Measurements from ENCODE around the gene LCN2.

LCN2 gene

DNA sequence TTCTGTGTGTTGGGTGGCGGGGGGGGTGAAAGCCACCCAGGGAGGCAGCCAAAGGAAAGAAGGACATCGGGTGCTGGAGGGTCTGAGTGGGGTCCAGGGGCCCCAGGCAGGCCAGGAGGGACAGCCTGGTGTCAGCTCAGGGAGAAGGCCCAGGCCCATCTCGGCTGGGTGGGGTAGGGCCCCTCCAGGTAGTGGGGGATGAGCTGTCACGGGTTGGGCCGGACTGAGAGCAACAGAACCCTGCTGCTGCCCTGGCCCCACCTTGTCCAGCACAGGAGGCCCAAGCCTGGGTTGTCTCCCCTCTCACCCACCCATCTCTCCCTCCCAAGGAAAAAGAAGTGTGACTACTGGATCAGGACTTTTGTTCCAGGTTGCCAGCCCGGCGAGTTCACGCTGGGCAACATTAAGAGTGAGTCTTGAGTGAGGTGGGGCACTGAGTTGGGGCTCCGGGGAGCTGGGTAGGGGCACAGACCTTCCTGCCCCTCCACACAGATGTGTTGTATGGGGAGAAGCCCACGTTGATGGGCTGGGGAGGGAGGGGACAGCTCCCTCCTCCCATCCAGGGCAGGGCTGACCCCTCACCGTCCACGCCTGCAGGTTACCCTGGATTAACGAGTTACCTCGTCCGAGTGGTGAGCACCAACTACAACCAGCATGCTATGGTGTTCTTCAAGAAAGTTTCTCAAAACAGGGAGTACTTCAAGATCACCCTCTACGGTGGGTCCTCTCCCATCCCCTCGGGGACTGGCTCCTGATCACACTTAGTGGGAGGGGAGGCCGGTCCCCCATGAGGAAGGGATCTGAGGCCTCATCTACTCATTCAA is 2.3 kb downstream of the LCN2 start:
- no peak for DNase-seq

DNA sequence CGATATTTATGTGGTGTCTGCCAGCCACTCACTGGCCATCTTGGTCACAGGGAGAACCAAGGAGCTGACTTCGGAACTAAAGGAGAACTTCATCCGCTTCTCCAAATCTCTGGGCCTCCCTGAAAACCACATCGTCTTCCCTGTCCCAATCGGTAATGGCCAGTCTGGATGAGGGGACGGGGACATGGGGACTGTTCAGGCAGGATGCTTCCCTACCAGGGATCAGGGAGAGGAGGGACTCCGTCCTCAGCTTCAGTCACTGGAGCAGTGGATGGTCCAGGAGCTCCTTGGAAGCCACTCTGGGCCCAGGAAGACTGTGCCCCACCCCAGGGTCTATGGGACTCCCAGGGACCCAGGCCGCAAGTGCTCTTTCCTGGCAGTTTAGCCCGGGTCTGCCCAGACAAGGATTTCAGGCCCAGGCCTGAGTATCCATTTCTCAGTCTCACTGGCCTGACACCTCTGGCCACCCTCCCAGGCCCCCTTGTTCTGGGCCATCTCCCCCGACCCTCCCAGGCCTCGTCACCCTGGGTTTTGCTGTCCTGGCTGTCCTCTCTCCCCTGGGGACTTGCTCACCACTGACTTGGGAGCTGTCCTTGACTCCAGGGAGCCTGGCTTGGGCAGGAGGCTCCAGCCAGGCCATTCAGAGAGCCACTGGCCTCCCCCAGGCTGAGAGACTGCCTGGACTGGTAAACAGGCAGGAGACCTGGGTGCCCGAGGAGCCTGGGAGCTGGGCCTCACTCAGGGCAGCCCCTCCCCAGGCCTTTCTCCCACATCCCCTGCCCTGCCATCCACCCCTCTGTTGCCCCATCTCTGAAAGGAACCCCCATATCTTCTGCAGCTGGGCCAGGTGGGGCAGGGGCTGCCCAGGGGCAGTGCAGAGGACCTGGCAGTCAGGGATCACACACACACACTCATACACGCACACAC is 3.1 kb downstream of the LCN2 start:
- DNase-seq: no peak

DNA sequence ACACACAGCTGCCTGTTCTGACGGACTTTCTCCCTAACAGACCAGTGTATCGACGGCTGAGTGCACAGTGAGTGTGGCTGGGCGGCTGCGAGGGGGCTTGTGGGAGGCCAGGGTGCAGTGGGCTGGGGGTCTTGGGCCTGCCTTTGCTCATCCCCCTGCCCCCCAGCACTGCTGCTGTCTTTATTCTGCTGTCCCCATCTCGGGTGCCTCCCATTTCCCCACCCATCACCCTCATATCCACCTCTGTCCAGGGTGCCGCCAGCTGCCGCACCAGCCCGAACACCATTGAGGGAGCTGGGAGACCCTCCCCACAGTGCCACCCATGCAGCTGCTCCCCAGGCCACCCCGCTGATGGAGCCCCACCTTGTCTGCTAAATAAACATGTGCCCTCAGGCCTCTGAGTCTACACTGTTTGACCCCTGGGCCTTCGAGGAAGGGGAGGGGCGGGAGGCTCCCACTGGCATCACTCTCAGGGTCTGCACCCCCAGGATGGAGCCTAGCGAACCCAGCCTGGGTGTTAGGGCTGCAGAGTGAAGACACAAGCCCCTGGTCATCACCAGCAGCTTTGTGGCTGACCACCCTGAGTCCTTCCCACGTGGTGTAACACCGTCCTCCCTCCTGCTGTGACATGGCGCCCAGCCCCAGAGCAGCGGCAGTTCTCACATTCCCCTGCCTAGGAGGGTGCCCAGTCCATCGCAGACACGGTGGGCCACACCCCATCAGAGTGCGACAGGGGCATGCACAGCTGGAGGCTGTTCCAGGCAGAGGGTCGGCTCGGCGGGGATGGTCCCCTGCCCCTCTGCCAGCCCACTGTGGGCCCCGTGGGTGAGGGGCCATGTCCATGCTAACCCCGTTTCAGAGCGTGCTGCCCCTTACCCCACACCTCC is 4.0 kb downstream of the LCN2 start:
- DNase-seq: no peak

DNA sequence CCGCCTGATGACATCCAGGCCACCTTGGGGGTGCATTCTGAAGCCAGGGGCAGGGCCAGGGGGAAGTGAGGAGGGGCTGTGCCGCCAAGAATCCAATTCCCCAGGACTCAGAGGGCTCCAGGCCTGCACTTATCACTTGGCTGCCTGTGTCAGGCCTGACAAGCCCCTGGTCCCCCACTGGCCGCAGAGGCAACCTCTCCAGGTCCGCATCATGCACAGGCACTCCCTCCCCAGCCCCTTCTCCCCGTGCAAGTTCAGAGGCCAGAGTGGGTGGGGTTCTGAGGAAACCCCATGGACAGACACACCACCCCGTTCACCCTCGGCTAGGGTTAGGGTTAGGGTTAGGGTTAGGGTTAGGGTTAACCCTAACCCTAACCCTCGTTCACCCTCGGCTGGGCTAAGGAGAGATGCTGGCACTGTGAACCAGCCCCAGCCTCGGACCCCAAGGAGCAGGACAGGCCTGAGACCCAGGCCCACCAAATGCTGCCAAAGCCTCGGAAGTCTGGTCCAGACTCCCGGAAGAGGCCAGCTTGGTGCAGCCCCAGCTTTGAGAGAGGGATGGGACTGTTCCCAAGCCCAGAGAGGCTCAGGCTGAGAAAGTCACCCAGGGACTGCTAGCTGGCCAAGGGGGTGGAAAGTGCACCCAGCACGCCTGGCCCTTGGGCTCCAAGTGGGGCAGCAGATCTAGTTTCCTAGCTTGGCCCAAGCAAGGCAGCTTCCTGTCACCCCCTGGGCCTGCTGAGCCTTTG is 4.9 kb downstream of the LCN2 start:
- DNase-seq: no peak

DNA sequence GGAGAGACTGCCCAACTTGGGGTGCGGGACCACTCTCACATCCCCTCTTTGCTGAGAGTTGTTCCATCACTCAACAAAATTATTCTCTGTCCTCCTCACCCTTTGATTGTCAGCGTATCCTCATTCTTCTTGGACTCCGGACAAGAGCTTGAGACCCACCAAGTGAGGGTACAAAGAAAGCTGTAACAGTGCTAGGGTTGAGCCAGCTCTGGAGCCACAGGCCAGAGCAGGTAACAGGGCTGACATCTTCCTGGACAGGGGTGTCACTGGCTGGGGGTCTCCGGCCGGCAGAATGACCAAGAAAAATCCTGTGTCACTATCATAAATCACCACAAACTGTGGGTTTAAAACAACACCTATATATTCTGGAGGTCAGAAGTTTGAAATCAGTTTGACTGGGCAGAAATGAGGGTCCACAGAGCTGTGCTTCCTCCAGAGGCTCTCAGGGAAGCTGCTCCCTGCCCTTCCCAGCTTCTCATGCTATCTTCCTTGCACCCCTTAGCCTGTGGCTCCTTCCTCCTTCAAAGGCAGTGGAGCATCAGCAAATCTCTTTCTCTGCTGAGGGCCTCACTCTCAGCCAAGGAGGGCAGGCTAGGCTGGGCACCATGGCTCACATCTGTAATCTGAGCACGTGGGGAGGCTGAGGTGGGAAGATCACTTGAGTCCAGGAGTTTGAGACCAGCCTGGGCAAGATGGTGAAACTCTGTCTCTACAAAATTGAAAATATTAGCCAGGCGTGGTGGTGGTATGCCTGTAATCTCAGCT is 6.7 kb downstream of the LCN2 start:
- DNase-seq: no peak

DNA sequence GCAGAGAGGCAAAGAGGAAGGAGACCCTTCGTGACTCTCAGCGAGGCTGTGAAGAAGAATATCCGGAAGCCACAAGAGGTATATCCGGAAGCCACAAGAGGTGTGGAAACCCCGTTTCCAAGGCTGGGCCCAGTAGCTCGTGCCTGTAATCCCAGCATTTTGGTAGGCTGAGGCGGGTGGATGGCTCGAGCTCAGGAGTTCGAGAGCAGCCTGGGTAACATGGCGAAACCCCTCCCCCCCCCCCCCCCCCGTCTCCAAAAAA is 10.2 kb downstream of the LCN2 start:
- DNase-seq: no peak

DNA sequence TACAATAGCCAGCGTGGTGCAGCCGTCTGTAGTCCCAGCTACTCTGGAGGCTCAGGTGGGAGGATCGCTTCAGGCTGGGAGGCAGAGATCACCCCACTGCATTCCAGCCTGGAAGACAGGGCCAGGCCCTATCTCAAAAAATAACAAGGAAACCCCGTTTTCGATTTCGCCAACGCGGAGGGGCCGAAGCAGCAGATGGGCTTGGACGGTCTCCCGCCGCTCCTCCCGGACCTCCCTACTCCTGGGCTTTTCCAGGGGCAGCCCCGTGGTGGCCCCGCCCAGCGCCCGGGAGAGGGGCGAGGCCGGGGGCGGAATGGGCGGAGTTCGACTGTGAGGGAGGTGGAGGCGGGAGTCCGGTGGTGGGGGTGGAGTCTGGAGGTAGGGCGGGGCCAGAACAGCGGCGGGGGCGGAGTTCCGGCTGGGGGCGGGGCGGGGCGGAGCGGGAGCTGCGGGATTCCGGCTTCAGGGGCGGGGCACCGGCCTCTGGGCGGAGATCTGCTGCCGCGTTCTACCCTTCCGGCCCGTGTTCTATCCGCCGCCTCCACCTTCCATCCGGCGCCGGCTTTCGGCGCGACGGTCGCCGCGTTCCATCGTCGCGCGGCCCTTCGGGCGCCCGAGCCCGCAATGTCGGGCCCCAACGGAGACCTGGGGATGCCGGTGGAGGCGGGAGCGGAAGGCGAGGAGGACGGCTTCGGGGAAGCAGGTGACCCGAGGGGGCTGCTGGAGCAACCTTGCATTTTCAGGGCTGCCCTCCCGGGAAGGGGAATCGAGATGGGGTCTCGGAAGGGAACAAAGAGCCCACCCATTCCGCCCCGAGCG is 10.7 kb downstream of the LCN2 start, which contains the start of gene BBLN:
BBLN (plus strand) TSS at position 482 of the 819 bp plus-strand sequence; CDS start at position 625, 143 bp downstream.
- peak; percentile 95 for DNase-seq

DNA sequence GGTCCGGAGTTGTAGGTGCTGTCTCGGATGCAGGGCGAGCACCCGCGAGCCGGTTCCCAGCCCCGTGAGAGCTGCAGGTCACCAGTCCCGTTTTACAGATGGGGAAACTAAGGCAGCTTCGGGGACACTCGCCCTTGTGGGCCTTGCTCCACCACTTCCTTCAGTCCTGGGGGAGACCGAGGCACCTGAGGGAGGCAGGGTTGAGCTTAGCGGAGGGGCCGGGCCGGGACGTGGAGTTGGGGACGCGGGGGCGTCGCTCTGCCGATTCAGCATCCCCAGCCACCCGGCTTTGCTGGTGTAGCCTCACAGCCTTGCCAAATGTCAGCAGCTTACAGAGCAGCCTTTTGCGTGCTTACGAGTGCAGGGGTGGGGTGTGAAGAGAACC is 11.3 kb downstream of the LCN2 start:
- DNase-seq: no peak

DNA sequence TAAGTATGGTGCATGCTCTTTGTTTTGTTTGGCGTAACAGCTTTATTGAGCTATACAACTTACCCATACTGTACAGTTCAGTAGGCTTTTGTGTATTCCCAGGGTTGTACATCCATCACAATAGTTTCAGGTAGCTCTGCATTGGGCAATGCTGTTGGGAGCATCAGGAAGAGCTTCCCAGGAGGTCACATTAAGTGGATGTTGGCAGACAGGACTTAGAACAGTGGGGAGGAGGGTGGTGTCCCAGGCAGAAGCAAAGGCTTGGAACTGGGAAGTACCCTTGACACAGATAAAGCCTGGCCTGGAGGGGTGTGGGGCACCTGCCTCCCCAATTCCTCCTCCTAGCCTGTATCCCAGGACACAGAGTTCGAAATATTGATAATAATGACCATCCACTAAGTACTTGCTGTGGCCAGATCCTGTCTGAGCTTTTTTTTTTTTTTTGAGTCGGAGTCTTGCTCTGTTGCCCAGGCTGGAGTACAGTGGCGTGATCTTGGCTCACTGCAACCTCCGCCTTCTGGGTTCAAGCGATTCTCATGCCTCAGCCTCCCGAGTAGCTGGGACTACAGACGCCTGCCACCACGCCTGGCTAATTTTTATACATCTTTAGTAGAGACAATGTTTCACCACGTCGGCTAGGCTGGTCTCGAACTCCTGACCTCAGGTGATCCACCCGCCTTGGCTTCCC is 12.1 kb downstream of the LCN2 start:
- no peak for DNase-seq

DNA sequence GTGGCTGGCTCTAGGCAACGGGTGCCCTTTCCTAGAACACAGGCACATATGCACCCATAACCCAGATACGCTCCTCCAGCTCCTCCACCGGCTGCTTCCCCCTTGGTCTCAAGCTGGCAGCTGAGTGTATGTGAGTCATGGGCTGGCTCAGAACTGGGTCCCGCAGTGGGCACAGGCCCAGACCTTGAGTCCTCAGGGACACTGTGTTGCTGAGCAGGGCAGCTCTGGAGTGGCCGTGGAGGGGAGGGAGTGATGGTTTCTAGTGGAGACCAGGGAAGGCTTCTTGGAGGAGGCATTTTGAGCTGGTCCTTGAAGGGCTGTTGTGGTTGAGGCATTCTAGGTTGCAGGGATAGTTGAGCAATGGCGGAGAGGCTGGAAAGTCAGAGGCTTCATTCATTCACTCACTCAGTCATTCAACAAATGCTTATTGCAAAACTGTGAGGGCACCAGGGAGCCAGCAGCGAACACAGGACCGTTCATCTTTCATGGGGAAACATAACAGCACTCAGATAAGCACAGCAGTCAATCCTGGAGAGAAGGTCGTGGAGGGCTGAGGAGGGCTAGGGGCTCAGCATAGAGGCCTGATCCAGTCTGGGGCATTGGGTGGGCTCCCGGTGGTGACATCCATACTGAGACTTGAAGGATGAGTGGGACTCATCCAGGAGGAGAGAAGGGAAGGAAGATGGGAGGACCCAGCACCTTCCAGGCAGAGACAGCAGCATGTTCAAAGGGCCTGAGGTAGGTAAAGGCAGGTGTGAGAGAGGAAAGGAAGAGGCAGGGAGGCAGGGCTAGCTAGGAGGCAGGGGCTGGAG is 13.2 kb downstream of the LCN2 start:
- no peak for DNase-seq

DNA sequence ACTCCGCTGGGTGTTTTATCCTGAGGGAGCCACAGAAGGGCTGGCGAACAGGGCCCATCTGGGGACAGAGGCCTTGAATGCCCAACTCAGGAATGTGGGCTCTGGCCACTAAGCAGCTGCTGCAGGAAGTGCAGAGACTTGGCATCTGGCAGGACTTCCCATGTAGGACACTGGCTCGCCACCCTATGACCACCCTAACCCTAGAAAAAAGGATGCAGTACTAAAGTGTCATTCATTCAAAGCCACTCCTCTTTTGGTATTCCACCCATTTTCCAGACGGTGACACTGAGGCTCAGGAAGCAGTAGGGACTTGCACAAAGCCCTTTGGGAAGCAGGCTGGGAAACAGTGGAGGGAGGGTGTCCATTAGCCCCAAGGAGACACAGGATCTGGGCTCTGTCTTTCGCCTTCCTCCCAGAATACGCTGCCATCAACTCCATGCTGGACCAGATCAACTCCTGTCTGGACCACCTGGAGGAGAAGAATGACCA is 13.8 kb downstream of the LCN2 start:
- DNase-seq: no peak

DNA sequence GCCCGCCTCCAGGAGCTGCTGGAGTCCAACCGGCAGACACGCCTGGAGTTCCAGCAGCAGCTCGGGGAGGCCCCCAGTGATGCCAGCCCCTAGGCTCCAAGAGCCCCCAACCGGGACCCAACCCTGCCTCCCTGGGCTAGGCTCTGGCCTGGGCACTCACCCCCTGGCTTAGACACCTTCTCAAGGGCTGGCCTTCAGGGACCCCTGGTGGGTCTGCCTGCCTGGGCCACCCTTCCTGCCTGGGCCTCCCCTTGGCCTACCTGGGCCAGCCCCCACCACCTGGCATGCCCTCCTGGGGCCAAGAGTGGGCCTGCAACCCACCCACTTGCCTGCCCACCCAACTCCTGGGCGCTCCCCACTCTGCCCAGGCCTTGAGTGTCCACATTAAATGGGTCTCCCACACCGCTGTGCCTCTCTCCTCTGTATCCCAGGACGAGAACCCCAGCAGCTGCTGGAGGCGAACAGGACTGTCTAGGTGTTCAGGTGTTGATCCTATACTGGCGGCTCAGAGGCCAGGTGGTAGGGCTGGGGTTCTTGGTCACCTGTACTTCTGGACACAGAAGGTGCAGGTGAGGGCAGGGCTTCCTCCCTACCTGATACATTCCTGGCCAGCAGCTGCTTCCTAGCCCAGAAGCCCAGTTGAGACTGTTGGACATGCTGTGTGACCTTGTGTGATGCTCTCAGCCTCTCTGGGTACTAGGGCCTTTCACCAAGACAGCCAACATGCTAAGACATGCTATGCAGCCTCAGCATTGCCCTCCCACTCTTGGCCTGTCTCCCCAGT is 14.5 kb downstream of the LCN2 start:
- DNase-seq: no peak

DNA sequence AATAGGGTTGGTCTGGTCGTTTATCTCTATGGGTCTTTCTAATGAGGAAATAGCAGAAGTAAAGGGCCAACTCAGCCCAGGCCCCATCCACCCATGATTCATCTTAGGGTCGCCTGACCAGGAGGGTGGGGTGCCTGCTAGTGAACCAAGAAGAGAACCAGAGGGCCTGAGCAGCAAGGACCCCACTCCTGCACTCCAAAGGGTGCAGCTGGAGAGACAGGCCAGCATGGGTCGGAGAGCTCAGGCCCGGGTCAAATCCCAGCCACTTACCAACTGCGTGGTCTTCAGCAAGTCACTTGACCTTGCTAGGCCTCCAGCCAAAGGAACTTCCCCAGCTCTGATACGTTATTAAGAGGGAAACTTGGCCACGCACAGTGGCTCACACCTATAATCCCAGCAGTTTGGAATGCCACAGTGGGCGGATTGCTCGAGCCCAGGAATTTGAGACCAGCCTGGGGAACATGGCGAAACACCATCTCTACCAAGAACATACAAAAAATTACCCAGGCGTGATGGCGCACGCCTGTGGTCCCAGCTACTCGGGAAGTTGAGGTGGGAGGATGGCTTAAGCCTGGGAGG is 15.1 kb downstream of the LCN2 start:
- DNase-seq: no peak

DNA sequence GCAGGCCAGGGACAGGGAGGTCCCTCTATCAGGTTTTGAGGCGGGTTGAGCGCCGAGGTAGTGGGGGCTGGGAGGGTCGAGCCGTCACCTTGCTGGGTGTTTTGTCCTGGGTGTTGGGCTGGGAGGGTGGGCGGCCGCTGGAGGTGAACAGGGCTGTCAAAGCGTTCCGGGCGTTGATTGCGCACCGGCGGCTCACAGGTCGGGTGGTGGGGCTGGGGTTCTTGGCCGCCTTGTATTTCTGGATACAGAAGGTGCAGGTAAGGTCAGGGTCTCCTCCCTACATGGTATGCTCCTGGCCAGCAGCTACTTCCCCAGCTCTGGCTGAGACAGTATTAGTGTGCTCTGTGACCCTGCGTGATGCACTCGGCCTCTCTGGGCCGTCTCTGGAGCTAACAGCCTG is 16.9 kb downstream of the LCN2 start:
- DNase-seq: no peak

DNA sequence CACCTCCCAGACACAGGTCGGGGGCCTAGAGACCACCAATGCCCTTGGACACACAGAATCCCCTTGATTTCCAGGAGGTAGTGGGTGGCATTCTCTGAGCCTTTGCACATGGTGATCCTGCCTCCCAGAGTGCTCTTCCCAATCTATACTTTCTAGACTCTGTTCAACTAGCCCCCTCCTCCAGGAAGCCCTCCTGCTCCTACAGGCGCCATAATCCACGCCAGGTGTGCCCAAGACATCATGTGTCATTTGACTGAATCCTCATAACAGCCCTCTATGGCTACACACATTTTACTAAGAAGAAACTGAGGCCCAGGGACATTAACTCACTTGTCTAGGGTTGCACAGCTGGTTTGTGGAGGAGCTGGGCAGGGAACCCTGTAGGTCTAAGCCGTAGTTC is 18.0 kb downstream of the LCN2 start:
- DNase-seq: no peak

DNA sequence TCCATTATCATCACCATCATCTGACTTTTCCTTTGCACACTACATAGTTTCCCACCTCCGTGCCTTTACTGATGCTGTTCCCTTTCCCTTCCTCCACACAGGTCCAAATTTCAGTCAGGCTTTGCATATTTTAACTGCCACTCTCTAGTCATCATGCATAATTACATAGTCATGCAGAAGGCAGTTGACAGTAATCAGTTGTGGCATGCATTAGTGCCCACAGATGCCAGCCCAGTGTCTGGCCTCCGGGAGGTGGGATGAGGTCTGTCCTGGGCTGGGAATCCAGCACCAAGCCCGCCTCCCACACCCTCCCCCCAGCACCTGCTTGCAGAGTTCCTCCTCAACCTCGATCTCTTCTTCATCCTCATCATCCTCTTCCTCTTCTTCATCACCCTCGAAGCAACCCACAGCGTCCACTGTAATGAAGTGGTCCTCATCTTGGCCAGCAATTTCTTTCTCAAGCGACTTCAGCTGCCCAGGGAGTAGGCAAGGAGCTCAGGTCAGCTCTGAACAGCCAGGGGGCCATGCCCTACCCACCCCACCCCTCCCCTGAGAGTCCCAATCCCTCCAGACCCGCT is 19.6 kb downstream of the LCN2 start:
- no peak for DNase-seq

DNA sequence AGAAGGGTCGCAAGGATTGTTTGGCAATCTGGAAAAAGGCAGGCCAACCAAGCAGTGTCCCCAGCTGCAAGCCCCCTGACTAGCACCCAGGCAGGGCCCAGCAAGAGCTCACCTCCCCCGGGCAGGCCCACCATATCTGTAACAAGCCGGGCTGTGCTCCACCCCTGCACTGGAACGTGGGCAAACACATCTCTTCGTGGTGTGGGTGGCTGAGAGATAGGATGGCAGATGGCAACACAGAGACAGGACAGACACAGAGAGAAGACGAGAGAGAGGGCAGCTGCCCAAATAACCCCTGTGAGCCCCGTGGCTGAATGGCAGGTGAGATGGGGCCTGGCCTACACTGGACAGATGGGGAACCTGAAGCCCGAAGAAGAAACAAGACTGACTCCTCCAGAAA is 20.2 kb downstream of the LCN2 start:
- DNase-seq: no peak

All from fibroblast of skin of scalp (primary cell).